HEK293T (cell line): ENCODE measurements around the gene RAB13.

ENCODE experiments used
- CTCF ChIA-PET: fragments of 350-600 bp; formaldehyde crosslinking; extraction: SDS; loops from one replicate; lab custom pipeline; 2021; ENCODE audit warnings: antibody characterized with exemption, inconsistent platforms; lab: Yijun Ruan, JAX
- POLR2A ChIA-PET: fragments of 350-600 bp; formaldehyde crosslinking; extraction: SDS; loops from one replicate; lab custom pipeline; 2020; ENCODE audit warnings: antibody characterized with exemption, inconsistent platforms; lab: Yijun Ruan, JAX
- DNase-seq: peaks from one replicate; pipeline ENCODE4 v3.0.0; 2012; ENCODE audit warnings: mixed read lengths; ENCODE audit errors: extremely low spot score
- ARNT ChIP-seq: fragments of 450-650 bp; IDR thresholded peaks from 2 replicates; pipeline ENCODE4 v1.6.1; 2017; ENCODE audit warnings: mild to moderate bottlenecking
- BHLHE40 ChIP-seq: fragments of 450-650 bp; IDR thresholded peaks from 2 replicates; pipeline ENCODE4 v1.6.1; 2016; ENCODE audit warnings: mild to moderate bottlenecking, moderate library complexity, borderline replicate concordance
- CTBP1 ChIP-seq: fragments of 450-650 bp; IDR thresholded peaks from 2 replicates; pipeline ENCODE4 v1.6.1; 2016; ENCODE audit warnings: borderline replicate concordance
- ELF4 ChIP-seq: fragments of 450-650 bp; IDR thresholded peaks from 2 replicates; pipeline ENCODE4 v1.6.1; 2017; ENCODE audit warnings: antibody characterized with exemption
- FOXA1 ChIP-seq: fragments of 450-650 bp; IDR thresholded peaks from 2 replicates; pipeline ENCODE4 v1.6.1; 2016; ENCODE audit warnings: mild to moderate bottlenecking
- FOXK2 ChIP-seq: fragments of 450-650 bp; IDR thresholded peaks from 2 replicates; pipeline ENCODE4 v1.6.1; 2016; ENCODE audit warnings: mild to moderate bottlenecking
- FOXM1 ChIP-seq: fragments of 450-650 bp; IDR thresholded peaks from 2 replicates; pipeline ENCODE4 v1.6.1; 2017; ENCODE audit warnings: mild to moderate bottlenecking, borderline replicate concordance
- HDGF ChIP-seq: fragments of 450-650 bp; IDR thresholded peaks from 2 replicates; pipeline ENCODE4 v1.6.1; 2017; ENCODE audit warnings: antibody characterized with exemption, borderline replicate concordance
- L3MBTL2 ChIP-seq: fragments of 450-650 bp; conservative IDR thresholded peaks from 2 replicates; pipeline ENCODE4 v1.6.1; 2016; ENCODE audit warnings: mild to moderate bottlenecking
- LEF1 ChIP-seq: fragments of 450-650 bp; IDR thresholded peaks from 2 replicates; pipeline ENCODE4 v1.6.1; 2017; ENCODE audit warnings: mild to moderate bottlenecking, borderline replicate concordance
- NFRKB ChIP-seq: fragments of 450-650 bp; IDR thresholded peaks from 2 replicates; pipeline ENCODE4 v1.6.1; 2016; ENCODE audit warnings: mild to moderate bottlenecking, moderate library complexity
- PKNOX1 ChIP-seq: fragments of 450-650 bp; IDR thresholded peaks from 2 replicates; pipeline ENCODE4 v1.6.1; 2016
- SP1 ChIP-seq: fragments of 450-650 bp; IDR thresholded peaks from 2 replicates; pipeline ENCODE4 v1.6.1; 2017
- SUZ12 ChIP-seq: fragments of 450-650 bp; IDR thresholded peaks from 2 replicates; pipeline ENCODE4 v1.6.1; 2016; ENCODE audit warnings: mild to moderate bottlenecking
- TARDBP ChIP-seq: fragments of 450-650 bp; IDR thresholded peaks from 2 replicates; pipeline ENCODE4 v1.6.1; 2016
- ZNF384 ChIP-seq: fragments of 450-650 bp; IDR thresholded peaks from 2 replicates; pipeline ENCODE4 v1.6.1; 2016

Gene RAB13

DNA sequence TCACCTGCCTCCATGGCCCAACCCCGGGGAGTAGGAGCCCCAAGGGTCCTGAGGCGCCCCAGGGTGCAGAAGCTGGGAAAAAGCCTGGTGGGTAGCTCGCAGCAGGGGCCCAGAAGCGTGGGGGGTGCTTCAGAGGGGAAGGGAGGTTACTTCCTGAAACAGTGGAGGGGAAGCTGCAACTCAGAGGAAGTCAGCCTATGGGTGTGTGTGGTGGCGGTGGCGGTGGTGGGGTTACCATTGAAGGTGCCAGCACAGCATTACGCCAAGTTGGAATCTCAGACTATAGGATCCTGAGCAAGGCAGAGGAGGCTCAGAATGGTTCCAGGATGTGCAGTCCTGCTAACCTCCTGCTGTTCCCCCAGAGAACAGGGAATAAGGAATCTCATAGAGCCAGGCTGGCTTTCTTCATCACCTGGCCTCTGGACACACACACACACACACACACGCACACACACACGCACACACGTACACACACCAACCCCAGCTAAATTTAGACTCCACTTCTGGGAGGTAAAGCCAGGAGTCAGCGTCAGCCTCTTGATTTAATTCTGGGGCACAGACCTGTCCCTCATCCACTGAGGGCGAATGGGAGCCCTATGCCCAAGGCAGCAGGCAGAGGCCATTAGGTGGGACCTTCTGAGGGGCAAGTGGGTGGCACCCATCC is 40.9 kb downstream of the RAB13 start:
- ChIA-PET CTCF (interaction anchor here (0.6 to 1.8 kb wide), 2 partner anchors 11 to 124 kb away, joined by 4 to 6 read pairs; no protein-coding TSS in a partner anchor), POLR2A (interaction anchor here (1.0 to 5.1 kb wide), 11 partner anchors 8 to 162 kb away, joined by 3 to 47 read pairs (median 14); partner anchors contain the start of genes CREB3L4, CRTC2, GATAD2B and JTB)
- TF ChIP-seq LEF1 (no peak), FOXM1 (no peak), NFRKB (no peak), ELF4 (no peak), SP1 (no peak), CTBP1 (no peak), SUZ12 (no peak), PKNOX1 (no peak), FOXA1 (no peak)

DNA sequence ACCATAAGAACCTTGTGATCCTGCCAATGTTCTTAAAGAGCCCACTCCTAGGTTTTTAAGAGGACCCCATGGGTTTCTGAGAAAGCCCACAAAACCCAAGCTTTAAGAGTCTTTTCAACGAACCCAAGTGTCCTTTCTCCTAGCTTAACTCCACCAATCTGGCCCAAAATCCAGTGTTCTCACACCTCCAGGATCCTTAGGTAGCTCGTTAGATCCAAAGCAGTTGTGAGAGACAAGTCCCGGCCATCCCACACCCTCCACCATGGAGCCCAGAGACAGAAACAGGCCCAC is 41.4 kb downstream of the RAB13 start:
- ChIA-PET CTCF (no interaction called here), POLR2A (interaction anchor here (0.6 to 5.1 kb wide), 9 partner anchors 14 to 161 kb away, joined by 4 to 47 read pairs (median 10); partner anchors contain the start of genes CREB3L4, CRTC2, GATAD2B and JTB)
- TF ChIP-seq ZNF384 (no peak), CTBP1 (no peak), ARNT (no peak), SUZ12 (no peak), FOXM1 (no peak), FOXK2 (no peak), LEF1 (no peak), L3MBTL2 (no peak), BHLHE40 (no peak), HDGF (no peak), FOXA1 (no peak), ELF4 (no peak), PKNOX1 (no peak), SP1 (no peak), TARDBP (no peak), NFRKB (no peak)
- no peak for DNase-seq

More for the DNA sequence above, 40.9 kb downstream of the RAB13 start:
- no peak for DNase-seq

- DNase-seq: no peak
- TF ChIP-seq FOXM1 (0 out of 2 replicates have a peak, but pooled peaks have one; percentile 24), L3MBTL2 (no peak), PKNOX1 (no peak), TARDBP (0 out of 2 replicates have a peak, but pooled peaks have one; percentile 60)
- ChIA-PET POLR2A (interaction anchor here (0.6 to 5.1 kb wide), 10 partner anchors 9 to 161 kb away, joined by 3 to 47 read pairs (median 7); partner anchors contain the start of genes CREB3L4, GATAD2B, JTB and SLC39A1), CTCF (interaction anchor here (1.1 kb wide), 1 partner anchor 42 kb away, joined by 6 read pairs; the partner anchor contains the start of gene RAB13)
Measured at GRCh38 chr1:153944005-153944826, 41.9 kb downstream of the RAB13 start.

DNA sequence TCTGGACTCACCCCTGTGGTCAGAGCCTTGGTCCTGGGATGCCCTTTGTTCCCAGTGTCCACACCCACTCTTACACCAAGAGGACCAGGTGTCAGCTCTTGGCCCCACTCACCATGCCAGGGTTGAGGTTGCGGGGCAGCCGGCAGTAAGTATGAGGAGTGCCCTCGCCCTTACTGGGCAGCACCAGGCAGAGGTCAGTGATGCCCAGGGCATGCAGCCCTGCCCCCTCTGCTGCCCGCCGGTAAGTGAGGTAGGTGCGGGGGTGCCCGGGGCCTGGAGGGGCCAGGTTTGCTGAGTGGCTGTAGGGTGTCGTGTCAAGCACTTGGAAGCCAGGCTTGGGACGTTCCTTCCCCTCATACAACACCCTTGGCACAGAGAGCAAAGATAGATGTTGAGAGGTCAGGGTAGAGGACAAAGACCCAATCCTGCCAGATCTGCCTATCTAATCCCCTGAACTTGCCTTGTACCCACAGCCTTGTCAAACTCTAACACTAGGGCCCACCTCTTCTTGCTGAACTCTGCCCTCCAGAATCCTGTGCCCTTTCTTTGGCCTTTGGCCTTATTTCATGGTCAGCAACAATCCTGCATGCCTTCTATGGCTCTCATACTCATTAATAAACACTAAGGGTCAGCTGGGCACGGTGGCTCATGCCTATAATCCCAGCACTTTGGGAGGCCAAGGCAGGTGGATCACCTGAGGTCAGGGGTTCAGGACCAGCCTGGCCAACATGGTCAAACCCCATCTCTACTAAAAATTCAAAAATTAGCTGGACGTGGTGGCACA is 43.2 kb downstream of the RAB13 start:
- POLR2A ChIA-PET: interaction anchor here (0.9 to 4.7 kb wide), 4 partner anchors 20 to 35 kb away, joined by 4 to 47 read pairs (median 22); partner anchors contain the start of genes CREB3L4, GATAD2B and JTB

GRCh38 chr1:153941826-153942725 is 44.1 kb downstream of the RAB13 start:
- TF ChIP-seq SUZ12 (no peak), CTBP1 (no peak), NFRKB (no peak), FOXA1 (no peak), BHLHE40 (no peak), HDGF (no peak), L3MBTL2 (no peak), ARNT (no peak), ZNF384 (no peak), TARDBP (no peak), PKNOX1 (no peak), SP1 (no peak), FOXM1 (no peak), LEF1 (no peak), ELF4 (no peak), FOXK2 (no peak)
- ChIA-PET POLR2A (interaction anchor here (0.9 to 1.8 kb wide), 3 partner anchors 19 to 36 kb away, joined by 4 to 5 read pairs (median 5); partner anchors contain the start of genes CREB3L4, GATAD2B and JTB), CTCF (no interaction called here)
- DNase-seq: no peak

More for the DNA sequence above, 43.2 kb downstream of the RAB13 start:
- CTCF ChIA-PET: interaction anchor here (1.1 kb wide), 1 partner anchor 44 kb away, joined by 6 read pairs; the partner anchor contains the start of gene RAB13
- TF ChIP-seq ELF4 (no peak), HDGF (no peak), BHLHE40 (no peak), SP1 (no peak)
- DNase-seq: no peak
